ENCODE data around the gene CALHM5. TPM values are rescaled to one million over a fixed set of nuclear protein-coding genes. Genes with fewer than 3 reads are reported as not detected.

Gene CALHM5
- total and polyA plus RNA-seq, 2 of the 4 experiments (the other 2 are of a cell fraction) = 3.3 to 10.8 TPM

GRCh38 chr6:116550796-116551195, 39.4 kb downstream of the CALHM5 start:
- no peak for ATAC-seq (ENCODE audit: low read depth)
- H2BK5ac ChIP-seq (ENCODE audit: low read depth, low read length, poor library complexity, severe bottlenecking) = no peak overlapping the region
- ChIA-PET POLR2A (ENCODE audit: unreplicated experiment) (no interaction called here), CTCF (no interaction called here)
- H2BK20ac ChIP-seq (ENCODE audit: low read depth, low read length) = no peak overlapping the region
- H3K14ac ChIP-seq (replicated peaks; ENCODE audit: low read depth, low read length) = no peak overlapping the region
- no peak overlapping the region for H3K56ac ChIP-seq (ENCODE audit: extremely low read depth, insufficient read depth, low read length)
- H3K9me3 ChIP-seq (ENCODE audit: control insufficient read depth, insufficient read depth, low read length) = no peaks in the 10 kb centered on the region
- in situ Hi-C loops (cut with MboI; ENCODE audit: low sequenced_read_pairs) (no loop called here), dilution Hi-C loops (cut with HindIII; ENCODE audit: low sequenced_read_pairs, unreplicated experiment) (no loop called here), intact Hi-C loops (cut with micrococcal nuclease) (no loop called here)
- no peak overlapping the region for H4K8ac ChIP-seq (ENCODE audit: low read depth in 2 of 2, low read length in 2 of 2)
- H3K79me1 ChIP-seq (ENCODE audit: low read depth in 1 of 2, low read length in 2 of 2) = no peaks in the 10 kb centered on the region
- no peak overlapping the region for H2AK5ac ChIP-seq (ENCODE audit: low read depth, low read length)
- no peak overlapping the region for H3K27ac ChIP-seq (ENCODE audit: insufficient read depth, low read length)
- H3K4me3 ChIP-seq (ENCODE audit: insufficient read depth, low read depth, low read length) = no peak overlapping the region
- no peaks in the 10 kb centered on the region for H3K27me3 ChIP-seq (ENCODE audit: control insufficient read depth, insufficient read depth, low read length)
- H4K91ac ChIP-seq (ENCODE audit: insufficient read depth, low read depth, low read length) = no peak overlapping the region
- H3K9ac ChIP-seq (ENCODE audit: low read depth, low read length) = no peak overlapping the region
- H3K4me2 ChIP-seq (ENCODE audit: low read depth, low read length) = no peak overlapping the region
- H3K4me1 ChIP-seq (ENCODE audit: control insufficient read depth, insufficient read depth, low read length) = peaks cover under 1% of the 10 kb centered on the region; the same call in 1 of the 2 replicates
- H3K36me3 ChIP-seq (ENCODE audit: control insufficient read depth, insufficient read depth, low read length) = no peaks in the 10 kb centered on the region
- H4K20me1 ChIP-seq (ENCODE audit: insufficient read depth, low read length) = no peaks in the 10 kb centered on the region
- no peak overlapping the region for H3K23ac ChIP-seq (ENCODE audit: low read depth, low read length)
- no peak overlapping the region for H2AK9ac ChIP-seq (replicated peaks; ENCODE audit: low read depth, low read length, poor library complexity)
- no TSS peak for BruUV-seq (replicated peaks)
- H2AFZ ChIP-seq (replicated peaks; ENCODE audit: low read length, poor library complexity) = peak overlapping the region; percentile 40
- H3K18ac ChIP-seq (ENCODE audit: low read depth, low read length) = no peak overlapping the region
- no peak overlapping the region for H4K5ac ChIP-seq (ENCODE audit: low read depth, low read length)
- no peak overlapping the region for H2BK120ac ChIP-seq (ENCODE audit: low read depth, low read length)
- no peak overlapping the region for H2BK15ac ChIP-seq (ENCODE audit: low read depth, low read length)
- no peaks in the 10 kb centered on the region for H3K9me1 ChIP-seq (ENCODE audit: insufficient read depth, low read length)
- no peak overlapping the region for H3K4ac ChIP-seq (ENCODE audit: low read depth, low read length)
- TF ChIP-seq BHLHE40 (IDR thresholded peaks at IDR 0.05; ENCODE audit: low read depth, low read length) (no peak), CHD1 (IDR thresholded peaks at IDR 0.05; ENCODE audit: low read depth, low read length) (no peak), SMC3 (IDR thresholded peaks at IDR 0.05; ENCODE audit: low read depth, low read length) (no peak), RCOR1 (IDR thresholded peaks at IDR 0.05; ENCODE audit: insufficient replicate concordance, low read length) (no peak), FOS (IDR thresholded peaks at IDR 0.05; ENCODE audit: low read depth, low read length) (no peak), MAZ (IDR thresholded peaks at IDR 0.05; ENCODE audit: borderline replicate concordance, low read depth, low read length) (no peak), CEBPB (IDR thresholded peaks at IDR 0.05; ENCODE audit: low read depth, low read length) (no peak), USF2 (IDR thresholded peaks at IDR 0.05; ENCODE audit: low read depth, low read length) (no peak), ELK1 (IDR thresholded peaks at IDR 0.05; ENCODE audit: borderline replicate concordance, low read depth, low read length) (no peak), RAD21 (IDR thresholded peaks at IDR 0.05; ENCODE audit: low read length) (no peak), NFE2L2 (IDR thresholded peaks at IDR 0.05; ENCODE audit: low read depth, low read length) (no peak)
- WGBS, 2 experiments (ENCODE audit: extremely low coverage in 2 of 2, insufficient read length in 1 of 2) = 56% methylated on average over 4 of the region's 4 CpGs; no CpG with 5 or more reads in 1 of the 2 experiments
- DNase-seq = no peak
